HepG2 (cell line): ENCODE measurements around the gene NAGA. TPM values are rescaled to one million over a fixed set of nuclear protein-coding genes. Genes with fewer than 3 reads are reported as not detected.

ENCODE experiments used
- HNF4G ChIP-seq, 2 experiments: sonication (generic) in 1 of 2; formaldehyde crosslinking in 1 of 2; IDR thresholded peaks; 2 replicates each; pipeline versions ENCODE4 v1.4.0 to v1.6.1; 2011 to 2020; ENCODE audit warnings: borderline replicate concordance in 2 of 2, low read depth in 2 of 2, mild to moderate bottlenecking in 2 of 2, low read length in 1 of 2, missing genetic modification reagents in 1 of 2, moderate library complexity in 1 of 2
- HOXD1 ChIP-seq: sonication (generic); formaldehyde crosslinking; IDR thresholded peaks from 2 replicates; pipeline ENCODE4 v1.5.0; 2020; ENCODE audit warnings: missing genetic modification reagents
- JUNB ChIP-seq: sonication (generic); formaldehyde crosslinking; IDR thresholded peaks from 2 replicates; pipeline ENCODE4 v1.8.0; 2022; ENCODE audit warnings: missing genetic modification reagents, mild to moderate bottlenecking, borderline replicate concordance
- KLF15 ChIP-seq: sonication (generic); formaldehyde crosslinking; IDR thresholded peaks from 2 replicates; pipeline ENCODE4 v1.8.1; 2023; ENCODE audit warnings: borderline replicate concordance, mild to moderate bottlenecking, inconsistent platforms, missing genetic modification reagents, mixed read lengths
- MAX ChIP-seq: IDR thresholded peaks from 2 replicates; pipeline ENCODE4 v1.6.1; 2012; ENCODE audit warnings: inconsistent platforms
- MXD1 ChIP-seq: sonication (generic); formaldehyde crosslinking; IDR thresholded peaks from 2 replicates; pipeline ENCODE4 v1.4.0; 2020; ENCODE audit warnings: mild to moderate bottlenecking, missing genetic modification reagents
- NFKB2 ChIP-seq: sonication (generic); formaldehyde crosslinking; IDR thresholded peaks from 2 replicates; pipeline ENCODE4 v1.4.0; 2020; ENCODE audit warnings: missing genetic modification reagents, borderline replicate concordance
- NFYB ChIP-seq: sonication (generic); formaldehyde crosslinking; IDR thresholded peaks from 2 replicates; pipeline ENCODE4 v1.4.0; 2020; ENCODE audit warnings: missing genetic modification reagents
- RFX5 ChIP-seq: IDR thresholded peaks from 2 replicates; pipeline ENCODE4 v1.6.1; 2011; ENCODE audit warnings: low read depth, low read length, improper control_type of control experiment
- ZFAT ChIP-seq: sonication (generic); formaldehyde crosslinking; conservative IDR thresholded peaks from 2 replicates; pipeline ENCODE4 v1.8.1; 2023; ENCODE audit warnings: missing genetic modification reagents, inconsistent platforms
- ZNF143 ChIP-seq: sonication (generic); formaldehyde crosslinking; IDR thresholded peaks from 2 replicates; pipeline ENCODE4 v1.4.0; 2020; ENCODE audit warnings: missing genetic modification reagents
- ZNF205 ChIP-seq: IDR thresholded peaks from 2 replicates; pipeline ENCODE4 v1.6.1; 2018; ENCODE audit warnings: missing biosample characterization, missing genetic modification reagents
- ZNF232 ChIP-seq: sonication (generic); formaldehyde crosslinking; IDR thresholded peaks from 2 replicates; pipeline ENCODE4 v1.4.0; 2020; ENCODE audit warnings: missing genetic modification reagents, borderline replicate concordance
- ZNF337 ChIP-seq: sonication (generic); formaldehyde crosslinking; IDR thresholded peaks from 2 replicates; pipeline ENCODE4 v1.5.1; 2020; ENCODE audit warnings: missing genetic modification reagents, low read depth, mild to moderate bottlenecking, borderline replicate concordance
- ZNF383 ChIP-seq: sonication (generic); formaldehyde crosslinking; IDR thresholded peaks from 2 replicates; pipeline ENCODE4 v1.4.0; 2020; ENCODE audit warnings: missing genetic modification reagents, mild to moderate bottlenecking, borderline replicate concordance
- ZNF414 ChIP-seq: sonication (generic); formaldehyde crosslinking; IDR thresholded peaks from 2 replicates; pipeline ENCODE4 v1.5.0; 2020; ENCODE audit warnings: missing genetic modification reagents
- ZNF503 ChIP-seq: sonication (generic); formaldehyde crosslinking; IDR thresholded peaks from 2 replicates; pipeline ENCODE4 v1.4.0; 2020; ENCODE audit warnings: missing genetic modification reagents
- ZNF558 ChIP-seq: sonication (generic); formaldehyde crosslinking; IDR thresholded peaks from 2 replicates; pipeline ENCODE4 v1.9.0; 2022; ENCODE audit warnings: mild to moderate bottlenecking, missing genetic modification reagents, borderline replicate concordance
- ZNF572 ChIP-seq: sonication (generic); formaldehyde crosslinking; IDR thresholded peaks from 2 replicates; pipeline ENCODE4 v1.5.1; 2020; ENCODE audit warnings: mild to moderate bottlenecking, missing genetic modification reagents
- polyA plus RNA-seq, 8 experiments: library from polyadenylated mRNA; depleted of rRNA in 3 of 8; stranded (reverse) in 7 of 8; unstranded in 1 of 8; fragments of >200 nt; fragmentation: Illumina TruSeq in 4 of 8; extraction: Trizol in 4 of 8; gene quantifications; 2 replicates each; pipeline versions ENCODE4 v1.2.1 to v1.2.3, GENCODE V29; 2011 to 2016; ENCODE audit warnings: low read depth in 4 of 8, missing spikeins in 1 of 8, mixed read lengths in 1 of 8; ENCODE audit not compliant: insufficient read depth in 1 of 8
- total RNA-seq, 5 experiments: library from RNA; depleted of rRNA; stranded (reverse); fragments of >200 nt; fragmentation: Illumina TruSeq; extraction: Trizol; gene quantifications; 2 replicates each; pipeline ENCODE4 v1.2.3, GENCODE V29; 2016; ENCODE audit warnings: low read depth in 1 of 5
- TF ChIP-seq, protein P1 (sequence below): sonication (generic); formaldehyde crosslinking; conservative IDR thresholded peaks from 2 replicates; pipeline ENCODE4 v1.5.0; 2020; ENCODE audit warnings: missing genetic modification reagents
- TF ChIP-seq, protein P2 (sequence below): sonication (generic); formaldehyde crosslinking; IDR thresholded peaks from 2 replicates; pipeline ENCODE4 v1.8.1; 2023; ENCODE audit warnings: mild to moderate bottlenecking, missing genetic modification reagents

The NAGA gene
- total and polyA plus RNA-seq, 2 of the 13 experiments (the other 11 are each of a cell fraction or from before 2014, with no cell fraction given): 15.1 to 23.4 TPM

- peak; percentile 95 for TF ChIP-seq NFYB (CRISPR knock-in tag)
- peak; percentile 92 for TF ChIP-seq MAX
- peak; percentile 75; the same call in 1 of the 2 replicates for TF ChIP-seq KLF15
- TF ChIP-seq HNF4G (IDR thresholded peaks at IDR 0.05; ENCODE audit: borderline replicate concordance, low read depth, low read length): no peak
- TF ChIP-seq HNF4G (CRISPR knock-in tag; IDR thresholded peaks at IDR 0.05; ENCODE audit: borderline replicate concordance, low read depth): 0 out of 2 replicates have a peak, but pooled peaks have one; percentile 48
- TF ChIP-seq, protein P1, sequence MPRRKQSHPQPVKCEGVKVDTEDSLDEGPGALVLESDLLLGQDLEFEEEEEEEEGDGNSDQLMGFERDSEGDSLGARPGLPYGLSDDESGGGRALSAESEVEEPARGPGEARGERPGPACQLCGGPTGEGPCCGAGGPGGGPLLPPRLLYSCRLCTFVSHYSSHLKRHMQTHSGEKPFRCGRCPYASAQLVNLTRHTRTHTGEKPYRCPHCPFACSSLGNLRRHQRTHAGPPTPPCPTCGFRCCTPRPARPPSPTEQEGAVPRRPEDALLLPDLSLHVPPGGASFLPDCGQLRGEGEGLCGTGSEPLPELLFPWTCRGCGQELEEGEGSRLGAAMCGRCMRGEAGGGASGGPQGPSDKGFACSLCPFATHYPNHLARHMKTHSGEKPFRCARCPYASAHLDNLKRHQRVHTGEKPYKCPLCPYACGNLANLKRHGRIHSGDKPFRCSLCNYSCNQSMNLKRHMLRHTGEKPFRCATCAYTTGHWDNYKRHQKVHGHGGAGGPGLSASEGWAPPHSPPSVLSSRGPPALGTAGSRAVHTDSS (CRISPR knock-in tag): no peak
- no peak for TF ChIP-seq ZNF143 (CRISPR knock-in tag)
- TF ChIP-seq NFKB2 (CRISPR knock-in tag): peak; percentile 92; the same call in 1 of the 2 replicates
- 0 out of 2 replicates have a peak, but pooled peaks have one; percentile 29 for TF ChIP-seq ZNF503 (CRISPR knock-in tag)
- 0 out of 2 replicates have a peak, but pooled peaks have one; percentile 46 for TF ChIP-seq ZNF414 (CRISPR knock-in tag)
- TF ChIP-seq, protein P2, sequence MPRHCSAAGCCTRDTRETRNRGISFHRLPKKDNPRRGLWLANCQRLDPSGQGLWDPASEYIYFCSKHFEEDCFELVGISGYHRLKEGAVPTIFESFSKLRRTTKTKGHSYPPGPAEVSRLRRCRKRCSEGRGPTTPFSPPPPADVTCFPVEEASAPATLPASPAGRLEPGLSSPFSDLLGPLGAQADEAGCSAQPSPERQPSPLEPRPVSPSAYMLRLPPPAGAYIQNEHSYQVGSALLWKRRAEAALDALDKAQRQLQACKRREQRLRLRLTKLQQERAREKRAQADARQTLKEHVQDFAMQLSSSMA: 0 out of 2 replicates have a peak, but pooled peaks have one; percentile 57
- no peak; the same call in 1 of the 2 replicates for TF ChIP-seq ZNF558 (CRISPR knock-in tag)
- peak; percentile 88 for TF ChIP-seq MXD1
- TF ChIP-seq ZNF205 (CRISPR knock-in tag): no peak
- no peak for TF ChIP-seq JUNB
- peak; percentile 64; the same call in 1 of the 2 replicates for TF ChIP-seq ZFAT
- peak; percentile 87; the same call in 1 of the 2 replicates for TF ChIP-seq ZNF572
- TF ChIP-seq HOXD1 (CRISPR knock-in tag): peak; percentile 67
- TF ChIP-seq ZNF337: peak; percentile 57; the same call in 1 of the 2 replicates
- TF ChIP-seq ZNF383 (CRISPR knock-in tag): 0 out of 2 replicates have a peak, but pooled peaks have one; percentile 35
- TF ChIP-seq ZNF232 (CRISPR knock-in tag): peak; percentile 23; the same call in 1 of the 2 replicates
- peak; percentile 27; the same call in 1 of the 2 replicates for TF ChIP-seq RFX5
These were observed 9.0 kb upstream of the NAGA start, which contains the start of gene SMDT1 (continued) for GRCh38 chr22:42079319-42080251.
